OCI-LY7 (cell line): ENCODE results near the gene ADARB2. TPM values are rescaled to one million over a fixed set of nuclear protein-coding genes. Genes with fewer than 3 reads are reported as not detected.

ENCODE experiments used
- BruUV-seq: library from RNA; stranded (reverse); fragments of 400-500 nt; replicated peaks from 2 replicates; lab custom pipeline; 2021; lab: Mats Ljungman, UMichigan
- CTCF ChIA-PET: fragments of 300-600 bp; sonication (Branson Sonifier 250); formaldehyde crosslinking; loops from one replicate; lab custom pipeline; 2022; ENCODE audit warnings: antibody characterized with exemption; ENCODE audit not compliant: unreplicated experiment; lab: Charles Lee
- POLR2A ChIA-PET: fragments of 300-600 bp; sonication (Branson Sonifier 250); formaldehyde crosslinking; loops from one replicate; lab custom pipeline; 2022; ENCODE audit warnings: antibody characterized with exemption; lab: Charles Lee
- DNase-seq: peaks from one replicate; pipeline ENCODE4 v3.0.0-alpha.2; 2015; ENCODE audit warnings: low spot score
- H2AFZ ChIP-seq: fragments of 200-600 bp; sonication (generic), shearing (Covaris generic); 2 replicates; pipeline ENCODE4 v1.6.1; 2014; ENCODE audit warnings: mild to moderate bottlenecking, antibody characterized with exemption, low read length, moderate library complexity
- H3K27ac ChIP-seq: fragments of 200-600 bp; sonication (generic); 2 replicates; pipeline ENCODE4 v1.5.1; 2014; ENCODE audit warnings: mixed run types, low read depth, mild to moderate bottlenecking, moderate library complexity, low read length, inconsistent platforms; ENCODE audit not compliant: poor library complexity, severe bottlenecking
- H3K36me3 ChIP-seq: fragments of 200-600 bp; sonication (generic); 2 replicates; pipeline ENCODE4 v1.6.1; 2014; ENCODE audit warnings: mild to moderate bottlenecking, antibody characterized with exemption, low read length, moderate library complexity, mixed read lengths; ENCODE audit not compliant: insufficient read depth
- H3K4me1 ChIP-seq: fragments of 200-600 bp; sonication (generic); 2 replicates; pipeline ENCODE4 v1.5.1; 2014; ENCODE audit warnings: mild to moderate bottlenecking, low read length; ENCODE audit not compliant: insufficient read depth, poor library complexity, severe bottlenecking
- H3K4me2 ChIP-seq: fragments of 200-600 bp; sonication (generic); 2 replicates; pipeline ENCODE4 v1.6.1; 2014; ENCODE audit warnings: mild to moderate bottlenecking, low read length
- H3K4me3 ChIP-seq: fragments of 200-600 bp; sonication (generic); 2 replicates; pipeline ENCODE4 v1.5.1; 2014; ENCODE audit warnings: mild to moderate bottlenecking, low read depth, low read length; ENCODE audit not compliant: poor library complexity, severe bottlenecking
- H3K79me2 ChIP-seq: fragments of 200-600 bp; sonication (generic); 2 replicates; pipeline ENCODE4 v1.6.1; 2016; ENCODE audit warnings: low read depth, mild to moderate bottlenecking, low read length, moderate library complexity, mixed read lengths; ENCODE audit not compliant: insufficient read depth
- H3K9me2 ChIP-seq: fragments of 200-600 bp; sonication (generic); 2 replicates; pipeline ENCODE4 v1.6.1; 2016; ENCODE audit warnings: mild to moderate bottlenecking, low read length, mixed read lengths; ENCODE audit not compliant: insufficient read depth
- H3K9me3 ChIP-seq: fragments of 200-600 bp; sonication (generic); 2 replicates; pipeline ENCODE4 v1.6.1; 2014; ENCODE audit warnings: mild to moderate bottlenecking, mixed run types, low read length, mixed read lengths
- H4K20me1 ChIP-seq: fragments of 200-600 bp; sonication (generic); 2 replicates; pipeline ENCODE4 v1.6.1; 2014; ENCODE audit warnings: mild to moderate bottlenecking, antibody characterized with exemption, low read length, moderate library complexity, mixed read lengths; ENCODE audit not compliant: insufficient read depth
- EZH2phosphoT487 ChIP-seq: fragments of 200-600 bp; sonication (generic); IDR thresholded peaks from 2 replicates; pipeline ENCODE4 v1.6.1; 2018; ENCODE audit warnings: low read depth, borderline replicate concordance, mild to moderate bottlenecking, mixed run types, antibody characterized with exemption, low read length, moderate library complexity, mixed read lengths
- intact Hi-C: fragments of 100-400 bp; cut with micrococcal nuclease; formaldehyde crosslinking; loops from one replicate; pipeline ENCODE4 v1.10.0; 2022; ENCODE audit not compliant: unreplicated experiment
- total RNA-seq, 2 experiments: library from RNA; depleted of rRNA in 1 of 2; stranded (reverse); fragments of >200 nt in 1 of 2; shearing (Covaris generic) in 1 of 2; gene quantifications; 2 replicates each; pipeline ENCODE4 v1.2.3, GENCODE V29; 2014 to 2022
- TF ChIP-seq, protein P1 (sequence below): fragments of 200-600 bp; sonication (generic); conservative IDR thresholded peaks from 2 replicates; pipeline ENCODE4 v1.5.1; 2014; ENCODE audit warnings: mild to moderate bottlenecking, antibody characterized with exemption, low read length, moderate library complexity, mixed read lengths

Gene ADARB2
- total RNA-seq, 2 experiments from 2014 or later = 0.03 TPM; not detected in 1

DNA sequence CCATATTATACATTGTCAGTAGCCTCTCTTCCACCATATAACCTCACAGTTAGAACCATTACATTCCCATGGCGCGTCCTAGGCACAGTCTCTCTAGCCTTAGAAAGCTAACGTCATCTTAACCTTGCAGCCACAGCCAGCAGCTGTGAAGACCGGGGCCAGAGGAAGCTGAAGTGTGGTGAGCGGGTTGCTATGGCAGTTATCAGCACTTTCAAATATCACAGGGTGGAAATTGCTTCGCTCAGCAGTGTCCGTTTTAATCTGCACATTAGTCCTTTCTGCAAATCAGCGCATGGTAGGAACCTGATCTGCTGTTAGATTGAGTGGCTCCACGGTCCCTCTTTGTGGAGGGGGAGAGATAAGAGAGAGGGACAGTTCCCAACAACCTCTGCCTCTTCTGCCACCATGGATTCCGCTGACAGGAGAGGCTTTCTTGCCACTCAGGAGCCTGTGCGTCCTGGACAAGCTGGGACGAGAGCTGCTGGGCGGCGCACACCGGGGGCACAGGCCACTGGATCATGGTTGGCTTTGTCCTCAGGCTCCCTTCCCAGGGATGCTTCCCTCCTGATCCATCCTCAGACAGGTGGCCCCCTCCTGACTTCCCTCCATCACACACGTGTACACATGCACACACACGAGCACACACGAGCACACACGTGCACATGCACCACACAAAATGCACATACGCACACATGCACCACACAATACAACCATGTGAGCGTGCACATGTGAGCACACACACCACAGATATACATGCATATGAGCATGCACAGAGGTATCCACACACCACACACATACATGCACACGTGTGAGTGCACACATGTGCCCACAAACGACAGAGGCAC lies 587.3 kb downstream of the ADARB2 start:
- CTCF ChIA-PET = no interaction called here
- Histone ChIP-seq H3K4me1 (no peaks in the 10 kb centered on the region), H3K36me3 (no peaks in the 10 kb centered on the region), H2AFZ (no peak overlapping the region), H3K4me3 (no peak overlapping the region), H4K20me1 (no peaks in the 10 kb centered on the region), H3K27ac (no peak overlapping the region), H3K4me2 (no peak overlapping the region), H3K9me2 (no peaks in the 10 kb centered on the region), H3K79me2 (no peaks in the 10 kb centered on the region), H3K9me3 (no peaks in the 10 kb centered on the region)
- POLR2A ChIA-PET = interaction anchor here (0.5 to 0.6 kb wide), 2 partner anchors 14 to 233 kb away, joined by 3 to 4 read pairs; no protein-coding TSS in a partner anchor
- TF ChIP-seq, protein P1, sequence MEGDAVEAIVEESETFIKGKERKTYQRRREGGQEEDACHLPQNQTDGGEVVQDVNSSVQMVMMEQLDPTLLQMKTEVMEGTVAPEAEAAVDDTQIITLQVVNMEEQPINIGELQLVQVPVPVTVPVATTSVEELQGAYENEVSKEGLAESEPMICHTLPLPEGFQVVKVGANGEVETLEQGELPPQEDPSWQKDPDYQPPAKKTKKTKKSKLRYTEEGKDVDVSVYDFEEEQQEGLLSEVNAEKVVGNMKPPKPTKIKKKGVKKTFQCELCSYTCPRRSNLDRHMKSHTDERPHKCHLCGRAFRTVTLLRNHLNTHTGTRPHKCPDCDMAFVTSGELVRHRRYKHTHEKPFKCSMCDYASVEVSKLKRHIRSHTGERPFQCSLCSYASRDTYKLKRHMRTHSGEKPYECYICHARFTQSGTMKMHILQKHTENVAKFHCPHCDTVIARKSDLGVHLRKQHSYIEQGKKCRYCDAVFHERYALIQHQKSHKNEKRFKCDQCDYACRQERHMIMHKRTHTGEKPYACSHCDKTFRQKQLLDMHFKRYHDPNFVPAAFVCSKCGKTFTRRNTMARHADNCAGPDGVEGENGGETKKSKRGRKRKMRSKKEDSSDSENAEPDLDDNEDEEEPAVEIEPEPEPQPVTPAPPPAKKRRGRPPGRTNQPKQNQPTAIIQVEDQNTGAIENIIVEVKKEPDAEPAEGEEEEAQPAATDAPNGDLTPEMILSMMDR = no peak
- no peak for TF ChIP-seq EZH2phosphoT487
- intact Hi-C loops = no loop called here
- DNase-seq = no peak
- no TSS peak for BruUV-seq

DNA sequence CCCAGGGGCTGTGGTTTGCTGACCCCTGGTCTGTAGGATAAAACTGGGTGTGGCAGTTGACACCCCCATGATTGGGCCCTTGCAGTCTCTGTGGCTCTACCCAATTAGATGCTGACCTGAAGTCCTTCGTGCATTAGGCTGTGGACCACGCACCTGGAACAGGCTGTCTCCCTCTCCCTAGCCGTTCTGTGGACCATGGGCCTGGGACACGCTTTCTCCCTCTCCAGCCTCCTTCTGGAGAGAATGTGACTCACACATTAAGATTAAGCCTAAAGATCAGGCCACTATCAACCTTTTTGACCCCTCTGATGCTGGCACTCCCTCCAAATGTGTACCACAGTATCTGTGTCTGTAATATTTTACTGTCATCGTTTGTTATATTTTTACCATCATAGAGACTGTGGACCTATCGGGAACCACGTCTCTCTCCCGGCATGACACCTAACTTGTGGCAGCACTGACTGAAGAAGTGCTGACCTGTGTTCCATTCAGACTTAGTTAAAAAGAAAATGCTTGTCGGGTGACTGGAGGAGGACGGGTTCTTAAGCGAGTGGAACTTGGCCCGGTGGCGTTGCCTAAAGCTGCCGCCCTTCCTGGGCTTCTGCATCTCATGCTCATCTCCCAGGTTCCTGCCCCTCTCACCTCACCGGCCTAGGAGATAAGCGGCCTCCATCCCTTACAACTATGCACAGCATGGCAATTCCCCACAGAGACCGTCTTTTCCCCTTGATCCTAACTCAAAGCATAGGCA lies 588.3 kb downstream of the ADARB2 start:
- no peak overlapping the region for H2AFZ ChIP-seq
- no peaks in the 10 kb centered on the region for H3K79me2 ChIP-seq
- no peak overlapping the region for H3K4me3 ChIP-seq
- POLR2A ChIA-PET = interaction anchor here (0.5 to 0.6 kb wide), 2 partner anchors 13 to 1635 kb away, joined by 3 read pairs; no protein-coding TSS in a partner anchor
- no peak overlapping the region for H3K27ac ChIP-seq
- CTCF ChIA-PET = no interaction called here
- no peaks in the 10 kb centered on the region for H3K9me2 ChIP-seq
- intact Hi-C loops = no loop called here
- TF ChIP-seq EZH2phosphoT487 = no peak
- TF ChIP-seq, protein P1 = no peak
- no peak overlapping the region for H3K4me2 ChIP-seq
- DNase-seq = no peak
- no TSS peak for BruUV-seq
- no peaks in the 10 kb centered on the region for H3K36me3 ChIP-seq
- no peaks in the 10 kb centered on the region for H4K20me1 ChIP-seq
- no peaks in the 10 kb centered on the region for H3K4me1 ChIP-seq
- no peaks in the 10 kb centered on the region for H3K9me3 ChIP-seq

DNA sequence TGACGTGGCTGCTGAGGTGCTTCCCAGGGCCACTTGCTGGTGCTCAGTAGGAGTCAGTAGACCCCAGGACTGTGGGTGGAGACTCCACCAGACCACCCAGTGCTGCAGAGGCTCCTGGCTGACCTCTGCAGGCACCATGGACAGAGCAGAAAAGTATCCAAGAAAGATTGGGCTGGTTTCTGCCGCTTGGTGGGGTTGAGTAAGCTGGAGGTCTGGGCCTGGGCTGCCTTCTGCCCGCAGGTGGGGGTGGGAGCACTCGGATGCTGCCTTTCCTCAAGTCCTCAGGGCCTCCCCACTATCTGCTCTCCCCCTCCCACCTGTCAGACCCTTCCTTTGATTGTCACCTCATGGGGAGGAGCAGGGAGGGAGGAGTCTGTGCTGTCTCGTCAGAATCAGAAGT lies 589.5 kb downstream of the ADARB2 start:
- no peaks in the 10 kb centered on the region for H3K4me1 ChIP-seq
- H2AFZ ChIP-seq = no peak overlapping the region
- no TSS peak for BruUV-seq
- H3K9me3 ChIP-seq = no peaks in the 10 kb centered on the region
- TF ChIP-seq, protein P1 = no peak
- no peak for TF ChIP-seq EZH2phosphoT487
- no peaks in the 10 kb centered on the region for H4K20me1 ChIP-seq
- H3K27ac ChIP-seq = no peak overlapping the region
- no peak overlapping the region for H3K4me3 ChIP-seq
- intact Hi-C loops = no loop called here
- H3K9me2 ChIP-seq = no peaks in the 10 kb centered on the region
- no peak for DNase-seq
- CTCF ChIA-PET = no interaction called here
- no peak overlapping the region for H3K4me2 ChIP-seq
- H3K36me3 ChIP-seq = no peaks in the 10 kb centered on the region
- no peaks in the 10 kb centered on the region for H3K79me2 ChIP-seq
- POLR2A ChIA-PET = no interaction called here
